Upper lobe of left lung (tissue), 6 donors: ENCODE data around the gene RGMB. TPM values are rescaled to one million over a fixed set of nuclear protein-coding genes. Genes with fewer than 3 reads are reported as not detected.

Experiments used
- ATAC-seq, 2 donors: fragments of 200-7000 bp; cut with Tn5 transposase; one replicate each; pipeline ENCODE4 v1.9.1; 2022; ENCODE audit warnings: mild to moderate bottlenecking in 2 of 2, moderate library complexity in 2 of 2; ENCODE audit not compliant: low FRiP score in 2 of 2
- DNase-seq, 2 donors: peaks; one replicate each; pipeline ENCODE4 v3.0.0-alpha.2; 2019 to 2020
- H3K27ac ChIP-seq, 4 donors: fragments of 200-600 bp; sonication (generic); one replicate each; pipeline ENCODE4 v1.5.1; 2016 to 2019
- H3K27me3 ChIP-seq, 4 donors: fragments of 200-600 bp; sonication (generic); one replicate each; pipeline ENCODE4 v1.5.1; 2017 to 2019
- H3K36me3 ChIP-seq, 4 donors: fragments of 200-600 bp; sonication (generic); one replicate each; pipeline ENCODE4 v1.5.1; 2016 to 2019
- H3K4me1 ChIP-seq, 4 donors: fragments of 200-600 bp; sonication (generic); one replicate each; pipeline ENCODE4 v1.5.1; 2018 to 2019
- H3K4me3 ChIP-seq, 4 donors: fragments of 200-600 bp; sonication (generic); one replicate each; pipeline ENCODE4 v1.5.1; 2017 to 2019; ENCODE audit warnings: mild to moderate bottlenecking in 2 of 4, moderate library complexity in 1 of 4
- H3K9me3 ChIP-seq, 4 donors: fragments of 200-600 bp; sonication (generic); one replicate each; pipeline ENCODE4 v1.5.1; 2018 to 2019
- EP300 ChIP-seq, 4 donors: sonication (generic); formaldehyde crosslinking; IDR thresholded peaks; one replicate each; pipeline ENCODE4 v1.5.1; 2017; ENCODE audit warnings: antibody characterized with exemption in 4 of 4, control low read depth in 2 of 4
- POLR2A ChIP-seq, 4 donors: fragments of 450-650 bp; IDR thresholded peaks; one replicate each; pipeline ENCODE4 v1.5.1; 2016 to 2017; ENCODE audit warnings: antibody characterized with exemption in 4 of 4, mild to moderate bottlenecking in 2 of 4
- POLR2AphosphoS5 ChIP-seq, 2 donors: sonication (generic); formaldehyde crosslinking; IDR thresholded peaks; one replicate each; pipeline ENCODE4 v1.5.1; 2017; ENCODE audit warnings: antibody characterized with exemption in 2 of 2
- WGBS, 2 donors: methylation state at CpG; one replicate each; pipeline ENCODE4 v1.1.5; 2017 to 2018; 5-methylcytosine and 5-hydroxymethylcytosine counted together
- total RNA-seq, 6 donors: library from RNA; depleted of rRNA in 4 of 6; stranded (reverse); fragments of >200 nt in 4 of 6; gene quantifications; one replicate each; pipeline versions ENCODE4 v1.1.0 to v1.2.1, GENCODE V29; 2016 to 2021
- TF ChIP-seq, protein P1 (sequence below), 6 experiments: fragments of 450-650 bp in 4 of 6; fragments of 200-600 bp in 2 of 6; sonication (generic) in 2 of 6; IDR thresholded peaks; one replicate each; pipeline ENCODE4 v1.5.1; 2016 to 2019; ENCODE audit warnings: antibody characterized with exemption in 6 of 6
- donor health status: DM: no; HTN: no; CAD: no; lungs with moderate emphysema.
- donor health status: DM: no; HTN: yes; CAD: no; lungs with severe emphysema.

The RGMB gene
- total RNA-seq, 6 donors from 2014 or later, result 19.0 to 52.2 (median 33.1) TPM

DNA sequence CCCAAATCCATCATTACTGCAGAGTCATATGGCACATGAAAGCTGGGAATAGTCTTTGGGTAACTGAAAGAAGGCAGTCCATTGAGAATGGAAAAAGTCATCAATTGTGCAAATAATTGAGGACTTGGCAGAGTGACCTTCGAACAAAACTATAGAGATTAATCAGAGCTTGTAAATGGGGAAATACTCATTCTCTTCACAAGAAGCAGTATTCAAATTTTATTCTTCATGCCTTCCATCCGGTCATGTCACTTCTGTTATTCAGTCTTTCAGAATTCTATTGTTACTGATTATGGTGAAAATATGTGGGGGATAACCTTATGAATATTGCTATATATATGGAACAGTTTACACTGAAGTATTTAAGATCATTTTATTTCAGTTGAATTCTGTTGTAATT, 8.1 kb downstream of the RGMB start:
- Histone ChIP-seq H3K9me3 (no peaks in the 10 kb centered on the region), H3K4me3 (no peak overlapping the region), H3K27me3 (no peaks in the 10 kb centered on the region), H3K36me3 (peaks cover 0 to 8% (median 0%) of the 10 kb centered on the region in 4 donors), H3K27ac (no peak overlapping the region), H3K4me1 (peaks cover 17 to 54% (median 35%) of the 10 kb centered on the region in 4 donors)
- no peak for DNase-seq
- WGBS, 2 donors, result 44 to 72% methylated on average over 2 of the region's 2 CpGs
- TF ChIP-seq EP300 (IDR thresholded peaks at IDR 0.05) (no peak), POLR2AphosphoS5 (IDR thresholded peaks at IDR 0.05) (no peak), POLR2A (IDR thresholded peaks at IDR 0.05) (no peak)
- TF ChIP-seq, protein P1, sequence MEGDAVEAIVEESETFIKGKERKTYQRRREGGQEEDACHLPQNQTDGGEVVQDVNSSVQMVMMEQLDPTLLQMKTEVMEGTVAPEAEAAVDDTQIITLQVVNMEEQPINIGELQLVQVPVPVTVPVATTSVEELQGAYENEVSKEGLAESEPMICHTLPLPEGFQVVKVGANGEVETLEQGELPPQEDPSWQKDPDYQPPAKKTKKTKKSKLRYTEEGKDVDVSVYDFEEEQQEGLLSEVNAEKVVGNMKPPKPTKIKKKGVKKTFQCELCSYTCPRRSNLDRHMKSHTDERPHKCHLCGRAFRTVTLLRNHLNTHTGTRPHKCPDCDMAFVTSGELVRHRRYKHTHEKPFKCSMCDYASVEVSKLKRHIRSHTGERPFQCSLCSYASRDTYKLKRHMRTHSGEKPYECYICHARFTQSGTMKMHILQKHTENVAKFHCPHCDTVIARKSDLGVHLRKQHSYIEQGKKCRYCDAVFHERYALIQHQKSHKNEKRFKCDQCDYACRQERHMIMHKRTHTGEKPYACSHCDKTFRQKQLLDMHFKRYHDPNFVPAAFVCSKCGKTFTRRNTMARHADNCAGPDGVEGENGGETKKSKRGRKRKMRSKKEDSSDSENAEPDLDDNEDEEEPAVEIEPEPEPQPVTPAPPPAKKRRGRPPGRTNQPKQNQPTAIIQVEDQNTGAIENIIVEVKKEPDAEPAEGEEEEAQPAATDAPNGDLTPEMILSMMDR (IDR thresholded peaks at IDR 0.05), result no peak
- no peak for ATAC-seq

DNA sequence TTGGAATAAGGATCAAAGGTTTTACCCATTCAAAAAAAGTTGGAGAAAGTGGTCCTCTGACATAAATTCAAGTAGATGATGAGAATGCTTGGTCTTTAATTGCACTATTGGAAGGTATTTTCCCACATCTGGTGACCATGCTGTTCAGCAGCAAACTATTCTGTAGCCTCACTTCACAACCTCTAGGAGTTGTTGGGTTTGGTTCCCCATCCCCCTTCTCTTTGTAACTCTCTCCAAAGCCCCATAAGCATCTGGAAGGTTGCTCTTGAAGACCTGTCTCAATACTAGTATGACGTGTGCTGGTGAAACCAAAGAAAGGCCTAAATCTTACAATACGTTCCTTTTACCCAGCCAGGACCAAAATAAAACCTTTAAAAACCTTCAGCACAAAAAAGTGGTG, 8.5 kb downstream of the RGMB start:
- WGBS, 2 donors, result 87 to 88% methylated on average over 2 of the region's 2 CpGs
- DNase-seq (no peak), ATAC-seq (no peak)
- TF ChIP-seq, protein P1 (IDR thresholded peaks at IDR 0.05), result no peak
- no peak for TF ChIP-seq POLR2AphosphoS5 (IDR thresholded peaks at IDR 0.05)
- H3K9me3 ChIP-seq, result no peaks in the 10 kb centered on the region
- peaks cover 21 to 54% (median 36%) of the 10 kb centered on the region in 4 donors for H3K4me1 ChIP-seq
- peaks cover 0 to 8% (median 0%) of the 10 kb centered on the region in 4 donors for H3K36me3 ChIP-seq
- H3K4me3 ChIP-seq, result no peak overlapping the region
- H3K27ac ChIP-seq, result no peak overlapping the region
- H3K27me3 ChIP-seq, result no peaks in the 10 kb centered on the region

DNA sequence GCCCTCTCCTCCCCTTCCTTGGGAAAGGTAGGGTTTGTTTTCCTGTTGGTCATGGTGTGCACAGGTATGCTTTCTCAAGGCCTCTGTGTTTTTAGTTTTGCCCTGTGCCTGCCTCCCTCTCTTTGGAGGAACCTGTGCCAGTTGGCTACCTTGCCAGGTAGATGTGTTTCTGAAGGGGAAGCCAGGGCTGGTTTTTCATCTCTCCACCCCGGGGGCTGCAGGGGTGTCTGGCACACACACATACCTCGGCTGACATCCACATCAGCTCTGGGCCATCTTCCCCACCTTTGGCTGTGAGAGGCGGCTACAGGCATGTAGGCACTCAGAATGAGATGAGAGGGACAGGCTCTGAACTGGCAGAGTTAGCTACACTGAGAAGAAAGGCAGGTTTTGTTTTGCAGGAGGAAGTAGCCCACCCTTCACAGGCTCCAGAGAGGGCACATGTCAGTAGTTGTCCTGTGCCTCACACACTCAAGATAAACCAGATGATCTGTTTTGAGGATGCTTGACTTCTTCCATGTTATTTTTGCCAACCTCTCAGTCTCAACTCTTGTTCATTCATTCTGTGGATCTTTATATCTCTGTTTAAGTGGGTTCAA, 9.7 kb downstream of the RGMB start:
- no peaks in the 10 kb centered on the region for H3K27me3 ChIP-seq
- ATAC-seq, result peak in 1 of 2 donors; percentile 63
- H3K36me3 ChIP-seq, result peaks cover 0 to 13% (median 0%) of the 10 kb centered on the region in 4 donors
- peaks cover 27 to 57% (median 35%) of the 10 kb centered on the region in 4 donors for H3K4me1 ChIP-seq
- no peak overlapping the region for H3K4me3 ChIP-seq
- H3K27ac ChIP-seq, result no peak overlapping the region
- no peaks in the 10 kb centered on the region for H3K9me3 ChIP-seq
- no peak for TF ChIP-seq POLR2A (IDR thresholded peaks at IDR 0.05)
- TF ChIP-seq, protein P1 (IDR thresholded peaks at IDR 0.05), result no peak
- no peak for TF ChIP-seq POLR2AphosphoS5 (IDR thresholded peaks at IDR 0.05)
- TF ChIP-seq EP300 (IDR thresholded peaks at IDR 0.05), result no peak
- WGBS, 2 donors, result 50 to 86% methylated on average over 1 to 3 of the region's 3 CpGs
- DNase-seq, result peak in 1 of 2 donors; percentile 1

DNA sequence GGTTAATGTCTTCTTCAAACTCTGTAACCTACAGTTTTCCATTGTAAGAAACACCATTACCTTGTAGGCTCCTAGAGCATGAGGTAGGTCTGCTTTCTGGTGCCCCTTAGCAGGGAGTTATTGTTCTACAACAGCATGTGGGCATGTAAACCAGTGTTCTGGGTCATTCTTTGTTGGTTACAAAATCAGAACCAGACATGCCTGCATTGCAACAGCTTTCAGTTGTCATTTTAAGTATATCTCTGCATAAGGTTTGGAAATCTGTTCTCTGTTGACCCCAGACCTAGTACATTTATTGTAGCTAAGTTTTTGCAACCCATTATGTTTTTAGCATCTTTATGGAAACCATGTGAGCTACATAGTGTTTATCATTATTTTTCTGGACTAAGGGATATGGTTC, 10.9 kb downstream of the RGMB start:
- no peaks in the 10 kb centered on the region for H3K9me3 ChIP-seq
- no peak overlapping the region for H3K27ac ChIP-seq
- DNase-seq (no peak), ATAC-seq (no peak)
- no peaks in the 10 kb centered on the region for H3K27me3 ChIP-seq
- H3K4me1 ChIP-seq, result peaks cover 27 to 62% (median 40%) of the 10 kb centered on the region in 4 donors
- TF ChIP-seq POLR2AphosphoS5 (IDR thresholded peaks at IDR 0.05) (no peak), POLR2A (IDR thresholded peaks at IDR 0.05) (no peak), EP300 (IDR thresholded peaks at IDR 0.05) (no peak)
- TF ChIP-seq, protein P1 (IDR thresholded peaks at IDR 0.05), result no peak
- H3K36me3 ChIP-seq, result peaks cover 0 to 13% (median 0%) of the 10 kb centered on the region in 4 donors
- no peak overlapping the region for H3K4me3 ChIP-seq

DNA sequence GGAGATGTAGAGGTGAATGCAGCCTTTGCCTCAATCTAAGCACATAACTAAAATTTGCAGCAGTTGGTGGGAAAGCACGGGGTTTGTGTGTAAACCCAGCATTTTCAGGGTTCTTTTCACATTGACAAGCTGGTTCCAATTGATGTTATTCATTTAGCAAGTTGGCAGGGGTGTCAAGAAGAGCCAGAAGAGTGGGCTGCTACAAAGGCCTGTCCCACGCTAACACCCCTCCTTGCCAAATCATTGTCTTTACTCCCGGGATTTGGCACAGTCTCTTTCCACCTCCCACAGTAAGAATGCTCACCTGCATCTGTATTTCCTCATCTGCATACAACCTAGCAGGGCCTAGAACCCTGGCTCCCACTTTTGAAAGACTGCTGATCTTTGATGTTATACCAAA, 11.8 kb downstream of the RGMB start:
- Histone ChIP-seq H3K4me1 (peaks cover 25 to 59% (median 40%) of the 10 kb centered on the region in 4 donors), H3K27me3 (no peaks in the 10 kb centered on the region), H3K27ac (no peak overlapping the region), H3K4me3 (no peak overlapping the region), H3K9me3 (no peaks in the 10 kb centered on the region), H3K36me3 (peaks cover 0 to 13% (median 0%) of the 10 kb centered on the region in 4 donors)
- 60 to 63% methylated on average over 3 of the region's 3 CpGs for WGBS, 2 donors
- DNase-seq (no peak), ATAC-seq (no peak)
- TF ChIP-seq POLR2AphosphoS5 (IDR thresholded peaks at IDR 0.05), result no peak
- no peak for TF ChIP-seq EP300 (IDR thresholded peaks at IDR 0.05)
- no peak for TF ChIP-seq POLR2A (IDR thresholded peaks at IDR 0.05)
- TF ChIP-seq, protein P1 (IDR thresholded peaks at IDR 0.05), result no peak
